ENCODE results near the gene SPEM1. TPM values are rescaled to one million over a fixed set of nuclear protein-coding genes. Genes with fewer than 3 reads are reported as not detected.

Gene SPEM1
- total RNA-seq, 2 experiments from 2014 or later, result not detected

DNA sequence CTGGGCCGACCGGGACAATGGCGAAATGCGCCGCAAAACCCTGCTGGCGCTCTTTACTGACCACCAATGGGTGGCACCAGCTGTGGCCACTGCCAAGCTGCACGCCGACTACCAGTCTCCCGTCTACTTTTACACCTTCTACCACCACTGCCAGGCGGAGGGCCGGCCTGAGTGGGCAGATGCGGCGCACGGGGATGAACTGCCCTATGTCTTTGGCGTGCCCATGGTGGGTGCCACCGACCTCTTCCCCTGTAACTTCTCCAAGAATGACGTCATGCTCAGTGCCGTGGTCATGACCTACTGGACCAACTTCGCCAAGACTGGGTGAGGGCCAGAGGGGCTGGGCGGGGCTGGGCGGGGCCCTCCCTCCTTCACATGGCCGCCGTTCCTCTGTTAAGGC is 4.3 kb upstream of the SPEM1 start:
- no peak for DNase-seq
- CTCF ChIA-PET, result no interaction called here
- H3K9me3 Mint-ChIP-seq, result no peaks in the 10 kb centered on the region
- H3K27me3 Mint-ChIP-seq, result no peaks in the 10 kb centered on the region
- no peak overlapping the region for H3K4me3 Mint-ChIP-seq
- no peak overlapping the region for H3K27ac Mint-ChIP-seq
- POLR2A ChIA-PET, result no interaction called here
- no peaks in the 10 kb centered on the region for H3K4me1 Mint-ChIP-seq
- no peaks in the 10 kb centered on the region for H3K36me3 Mint-ChIP-seq (ENCODE audit: low read depth)

DNA sequence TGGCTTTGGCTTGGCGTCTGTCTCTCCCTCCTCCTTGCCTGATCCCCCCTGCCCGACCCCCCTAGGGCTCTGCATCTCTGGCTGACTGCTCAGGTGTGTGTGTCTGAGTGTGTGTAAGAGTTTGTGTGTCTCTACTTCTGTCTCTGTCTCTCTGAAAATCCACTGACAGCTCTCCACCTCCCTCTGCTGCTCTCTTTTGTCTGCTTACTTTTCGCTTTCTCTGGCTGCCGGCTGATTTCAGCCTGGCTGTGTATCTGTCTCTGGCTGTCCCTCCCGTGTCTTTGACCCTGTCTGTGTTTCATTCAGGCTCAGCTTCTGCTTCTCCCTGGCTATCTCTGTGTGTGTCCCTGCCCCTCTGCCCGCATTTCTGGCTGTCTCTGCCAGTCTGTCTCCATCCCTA is 3.8 kb upstream of the SPEM1 start:
- CTCF ChIA-PET, result interaction anchor here (1.5 kb wide), 1 partner anchor 144 kb away, joined by 4 read pairs; no protein-coding TSS in a partner anchor
- Mint-ChIP-seq H3K36me3 (ENCODE audit: low read depth) (no peaks in the 10 kb centered on the region), H3K4me3 (no peak overlapping the region), H3K27ac (peak overlapping the region; percentile 34), H3K9me3 (no peaks in the 10 kb centered on the region), H3K4me1 (no peaks in the 10 kb centered on the region), H3K27me3 (no peaks in the 10 kb centered on the region)
- DNase-seq, result no peak
- POLR2A ChIA-PET, result interaction anchor here (0.6 kb wide), 1 partner anchor 54 kb away, joined by 5 read pairs; no protein-coding TSS in a partner anchor

DNA sequence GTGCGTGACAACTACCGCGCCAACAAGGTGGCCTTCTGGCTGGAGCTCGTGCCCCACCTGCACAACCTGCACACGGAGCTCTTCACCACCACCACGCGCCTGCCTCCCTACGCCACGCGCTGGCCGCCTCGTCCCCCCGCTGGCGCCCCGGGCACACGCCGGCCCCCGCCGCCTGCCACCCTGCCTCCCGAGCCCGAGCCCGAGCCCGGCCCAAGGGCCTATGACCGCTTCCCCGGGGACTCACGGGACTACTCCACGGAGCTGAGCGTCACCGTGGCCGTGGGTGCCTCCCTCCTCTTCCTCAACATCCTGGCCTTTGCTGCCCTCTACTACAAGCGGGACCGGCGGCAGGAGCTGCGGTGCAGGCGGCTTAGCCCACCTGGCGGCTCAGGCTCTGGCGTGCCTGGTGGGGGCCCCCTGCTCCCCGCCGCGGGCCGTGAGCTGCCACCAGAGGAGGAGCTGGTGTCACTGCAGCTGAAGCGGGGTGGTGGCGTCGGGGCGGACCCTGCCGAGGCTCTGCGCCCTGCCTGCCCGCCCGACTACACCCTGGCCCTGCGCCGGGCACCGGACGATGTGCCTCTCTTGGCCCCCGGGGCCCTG is 3.0 kb upstream of the SPEM1 start:
- no peak overlapping the region for H3K4me3 Mint-ChIP-seq
- CTCF ChIA-PET, result interaction anchor here (1.5 kb wide), 1 partner anchor 143 kb away, joined by 4 read pairs; no protein-coding TSS in a partner anchor
- H3K9me3 Mint-ChIP-seq, result no peaks in the 10 kb centered on the region
- no peaks in the 10 kb centered on the region for H3K27me3 Mint-ChIP-seq
- H3K4me1 Mint-ChIP-seq, result no peaks in the 10 kb centered on the region
- no peak for DNase-seq
- no peak overlapping the region for H3K27ac Mint-ChIP-seq
- POLR2A ChIA-PET, result interaction anchor here (0.6 kb wide), 1 partner anchor 54 kb away, joined by 5 read pairs; no protein-coding TSS in a partner anchor
- H3K36me3 Mint-ChIP-seq (ENCODE audit: low read depth), result no peaks in the 10 kb centered on the region

DNA sequence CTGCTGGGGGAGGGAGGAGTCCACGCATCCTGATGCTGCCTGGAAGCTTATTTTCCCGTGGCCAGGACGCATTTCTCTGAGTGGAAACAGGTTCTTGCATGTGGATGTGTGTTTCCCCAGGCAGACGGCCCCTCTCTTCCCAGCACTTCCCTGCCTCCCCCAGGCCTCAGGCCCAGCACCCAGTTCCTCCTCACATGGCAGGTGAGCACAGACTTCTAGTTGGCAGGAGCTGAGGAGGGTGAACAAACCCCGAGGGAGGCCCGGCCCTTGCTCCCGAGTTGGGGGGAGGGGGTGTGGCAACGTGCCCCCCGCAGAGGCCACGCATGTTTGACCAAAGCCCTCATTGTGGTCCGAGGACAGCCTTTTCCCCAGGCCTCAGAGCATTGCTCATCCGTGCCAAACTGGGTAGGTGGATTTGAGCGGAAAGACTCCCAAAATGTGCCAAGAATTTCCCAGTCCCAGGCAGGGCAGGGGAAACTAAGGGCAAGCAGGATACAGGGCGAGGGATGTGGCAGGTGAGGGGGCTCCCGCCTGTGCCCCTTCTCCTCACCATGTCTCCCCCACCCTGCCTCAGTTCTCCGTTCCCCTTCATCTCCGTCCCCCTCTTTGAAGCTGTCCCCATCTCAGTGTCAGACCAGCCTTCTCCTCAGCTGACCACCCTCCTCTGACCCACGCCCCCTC is 1.5 kb upstream of the SPEM1 start:
- Mint-ChIP-seq H3K36me3 (ENCODE audit: low read depth) (no peaks in the 10 kb centered on the region), H3K4me1 (no peaks in the 10 kb centered on the region), H3K27me3 (no peaks in the 10 kb centered on the region), H3K9me3 (no peaks in the 10 kb centered on the region), H3K4me3 (no peak overlapping the region), H3K27ac (no peak overlapping the region)
- CTCF ChIA-PET, result interaction anchor here (1.7 kb wide), 1 partner anchor 12 kb away, joined by 3 read pairs; no protein-coding TSS in a partner anchor
- DNase-seq, result no peak
- POLR2A ChIA-PET, result no interaction called here

DNA sequence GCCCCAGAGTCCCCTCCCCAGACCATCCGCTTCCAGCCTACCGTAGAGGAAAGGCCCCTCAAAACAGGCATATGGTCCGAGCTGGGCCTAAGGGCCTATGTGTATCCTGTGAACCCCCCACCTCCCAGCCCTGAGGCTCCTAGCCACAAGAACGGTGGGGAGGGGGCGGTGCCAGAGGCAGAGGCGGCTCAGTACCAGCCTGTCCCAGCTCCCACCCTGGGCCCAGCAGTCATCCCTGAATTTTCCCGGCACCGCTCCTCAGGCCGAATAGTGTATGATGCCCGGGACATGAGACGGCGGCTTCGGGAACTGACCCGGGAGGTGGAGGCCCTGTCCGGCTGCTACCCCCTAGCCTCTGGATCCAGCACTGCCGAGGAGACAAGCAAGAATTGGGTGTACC is 1.1 kb downstream of the SPEM1 start:
- no peak overlapping the region for H3K27ac Mint-ChIP-seq
- DNase-seq, result no peak
- H3K27me3 Mint-ChIP-seq, result no peaks in the 10 kb centered on the region
- no peaks in the 10 kb centered on the region for H3K9me3 Mint-ChIP-seq
- H3K4me1 Mint-ChIP-seq, result no peaks in the 10 kb centered on the region
- no peak overlapping the region for H3K4me3 Mint-ChIP-seq
- POLR2A ChIA-PET, result no interaction called here
- CTCF ChIA-PET, result interaction anchor here (2.5 kb wide), 1 partner anchor 15 kb away, joined by 12 read pairs; the partner anchor contains the start of gene TMEM102
- no peaks in the 10 kb centered on the region for H3K36me3 Mint-ChIP-seq (ENCODE audit: low read depth)

DNA sequence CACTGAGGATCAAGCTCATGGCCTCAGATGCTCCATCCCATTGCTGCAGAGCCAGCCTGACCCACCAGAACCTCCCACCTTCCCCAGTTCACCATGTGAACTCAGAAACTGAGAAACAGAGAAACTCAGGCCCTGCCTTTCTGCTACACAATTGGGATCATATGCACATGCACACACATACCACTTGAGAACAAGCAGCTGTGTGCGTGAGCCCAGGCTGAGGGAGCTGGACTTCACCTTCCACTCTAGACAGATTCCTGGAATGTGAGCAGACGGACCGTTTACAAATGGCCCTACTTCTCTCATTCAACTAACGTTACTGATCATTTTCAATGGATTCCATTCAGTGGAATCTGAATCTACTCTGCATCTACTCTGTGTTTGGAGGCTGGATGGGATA is 3.6 kb downstream of the SPEM1 start:
- ChIA-PET CTCF (no interaction called here), POLR2A (no interaction called here)
- no peak for DNase-seq
- H3K9me3 Mint-ChIP-seq, result no peaks in the 10 kb centered on the region
- H3K4me3 Mint-ChIP-seq, result no peak overlapping the region
- no peaks in the 10 kb centered on the region for H3K36me3 Mint-ChIP-seq (ENCODE audit: low read depth)
- no peaks in the 10 kb centered on the region for H3K4me1 Mint-ChIP-seq
- peak overlapping the region; percentile 31 for H3K27ac Mint-ChIP-seq
- no peaks in the 10 kb centered on the region for H3K27me3 Mint-ChIP-seq

DNA sequence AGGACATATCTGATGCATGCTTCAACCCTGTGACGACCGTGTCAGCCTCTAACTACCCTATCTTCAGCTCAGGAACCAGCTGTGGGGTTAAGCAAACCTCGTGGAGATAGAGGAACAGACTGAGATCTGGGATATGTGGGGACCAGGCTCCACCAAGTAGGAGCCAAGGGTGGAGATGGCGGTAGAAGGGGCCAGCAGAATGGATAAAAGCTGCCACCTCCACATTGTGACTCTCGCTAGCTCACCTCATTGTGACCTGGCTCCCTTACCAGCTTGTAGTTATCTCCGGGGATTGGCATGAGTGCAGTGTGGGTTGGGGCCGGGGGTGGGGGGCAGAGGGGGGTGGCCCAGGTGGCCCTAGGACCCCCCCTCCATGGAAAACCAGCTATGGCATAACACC is 5.2 kb downstream of the SPEM1 start, which contains the start of gene SPEM2:
TSS of gene SPEM2 (plus strand) at position 301 of the 400 bp plus-strand sequence. CDS start at position 374, 73 bp downstream.
- H3K36me3 Mint-ChIP-seq (ENCODE audit: low read depth), result no peaks in the 10 kb centered on the region
- CTCF ChIA-PET, result interaction anchor here (1.2 to 1.4 kb wide), 2 partner anchors 12 to 70 kb away, joined by 3 to 4 read pairs; no protein-coding TSS in a partner anchor
- POLR2A ChIA-PET, result no interaction called here
- DNase-seq, result no peak
- no peak within 1 kb of the TSS for H3K4me3 Mint-ChIP-seq
- no peaks in the 10 kb centered on the region for H3K27me3 Mint-ChIP-seq
- no peaks in the 10 kb centered on the region for H3K4me1 Mint-ChIP-seq
- H3K27ac Mint-ChIP-seq, result peak within 1 kb of the TSS; percentile 57
- no peaks in the 10 kb centered on the region for H3K9me3 Mint-ChIP-seq

DNA sequence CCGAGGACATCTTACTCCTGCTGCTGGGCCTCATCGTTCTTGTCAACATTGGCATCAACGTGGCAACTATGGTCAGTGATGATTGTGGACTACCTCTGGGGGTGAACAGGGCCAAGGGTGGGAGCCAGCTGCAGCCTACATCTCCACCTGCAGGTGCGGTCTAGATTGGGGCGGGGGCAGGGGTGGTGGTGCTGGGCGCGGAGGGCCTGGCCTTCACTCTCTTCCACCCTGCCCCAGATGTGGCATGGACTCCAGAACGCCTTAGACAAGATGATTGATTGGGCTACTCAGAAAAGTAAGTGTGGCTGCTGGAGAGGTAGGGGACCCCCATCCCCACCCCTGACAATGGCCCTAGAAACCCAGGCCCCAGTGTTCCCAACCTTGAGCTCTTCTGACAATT is 5.6 kb downstream of the SPEM1 start:
- no peaks in the 10 kb centered on the region for H3K4me1 Mint-ChIP-seq
- no peaks in the 10 kb centered on the region for H3K36me3 Mint-ChIP-seq (ENCODE audit: low read depth)
- H3K9me3 Mint-ChIP-seq, result no peaks in the 10 kb centered on the region
- ChIA-PET CTCF (interaction anchor here (1.2 to 1.4 kb wide), 2 partner anchors 12 to 70 kb away, joined by 3 to 4 read pairs; no protein-coding TSS in a partner anchor), POLR2A (no interaction called here)
- H3K4me3 Mint-ChIP-seq, result no peak overlapping the region
- no peaks in the 10 kb centered on the region for H3K27me3 Mint-ChIP-seq
- H3K27ac Mint-ChIP-seq, result peak overlapping the region; percentile 57
- no peak for DNase-seq

DNA sequence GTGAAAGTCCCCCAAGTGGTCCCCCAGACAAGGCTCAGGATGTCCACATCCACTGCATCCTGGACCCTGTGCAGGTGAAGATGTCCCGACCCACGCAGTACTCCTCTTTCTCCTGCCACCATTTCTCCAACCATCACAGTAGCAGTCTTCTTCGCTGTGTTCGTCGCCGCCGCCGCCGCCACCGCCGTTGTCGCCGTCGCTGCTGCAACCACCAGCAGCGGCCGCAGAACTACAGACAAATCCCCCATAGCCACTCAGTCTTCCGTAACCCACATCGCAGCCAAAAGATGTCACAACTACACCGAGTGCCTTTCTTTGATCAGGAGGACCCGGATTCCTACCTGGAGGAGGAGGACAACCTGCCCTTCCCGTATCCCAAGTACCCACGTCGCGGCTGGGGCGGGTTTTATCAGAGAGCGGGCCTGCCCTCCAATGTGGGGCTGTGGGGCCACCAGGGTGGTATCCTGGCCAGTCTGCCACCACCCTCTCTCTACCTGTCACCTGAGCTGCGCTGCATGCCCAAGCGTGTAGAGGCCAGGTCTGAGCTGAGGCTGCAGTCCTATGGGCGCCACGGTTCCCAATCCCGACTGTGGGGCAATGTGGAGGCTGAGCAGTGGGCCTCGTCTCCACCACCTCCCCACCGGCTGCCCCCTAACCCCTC is 6.2 kb downstream of the SPEM1 start:
- CTCF ChIA-PET, result interaction anchor here (1.0 to 2.1 kb wide), 2 partner anchors 10 to 70 kb away, joined by 3 to 8 read pairs; no protein-coding TSS in a partner anchor
- no peaks in the 10 kb centered on the region for H3K27me3 Mint-ChIP-seq
- H3K9me3 Mint-ChIP-seq, result no peaks in the 10 kb centered on the region
- no peak overlapping the region for H3K4me3 Mint-ChIP-seq
- peak overlapping the region; percentile 57 for H3K27ac Mint-ChIP-seq
- H3K4me1 Mint-ChIP-seq, result no peaks in the 10 kb centered on the region
- POLR2A ChIA-PET, result no interaction called here
- H3K36me3 Mint-ChIP-seq (ENCODE audit: low read depth), result no peaks in the 10 kb centered on the region
- no peak for DNase-seq

DNA sequence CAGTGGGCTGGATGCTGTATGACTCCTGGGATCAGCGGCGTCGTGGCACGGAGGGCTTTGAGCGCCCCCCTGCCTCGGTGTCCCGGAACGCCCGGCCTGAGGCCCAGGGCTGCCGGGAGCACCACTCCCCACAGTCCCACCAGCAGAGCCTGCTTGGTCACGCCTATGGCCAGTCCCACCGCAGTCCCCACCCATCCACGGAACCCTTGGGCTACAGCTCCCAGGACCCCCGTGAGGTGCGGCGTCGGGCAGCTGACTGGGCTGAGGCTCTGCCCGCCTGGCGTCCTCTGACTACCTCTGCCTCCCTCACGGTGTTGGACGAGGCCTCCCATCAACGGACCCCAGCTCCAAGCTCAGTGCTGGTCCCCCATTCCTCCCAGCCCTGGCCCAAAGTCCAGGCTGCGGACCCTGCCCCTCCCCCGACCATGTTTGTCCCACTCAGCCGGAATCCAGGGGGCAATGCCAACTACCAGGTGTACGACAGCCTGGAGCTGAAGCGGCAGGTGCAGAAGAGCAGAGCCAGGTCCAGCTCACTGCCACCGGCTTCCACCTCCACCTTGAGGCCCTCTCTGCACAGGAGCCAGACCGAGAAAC is 6.9 kb downstream of the SPEM1 start:
- no peaks in the 10 kb centered on the region for H3K36me3 Mint-ChIP-seq (ENCODE audit: low read depth)
- H3K27me3 Mint-ChIP-seq, result no peaks in the 10 kb centered on the region
- no peak overlapping the region for H3K4me3 Mint-ChIP-seq
- POLR2A ChIA-PET, result no interaction called here
- no peaks in the 10 kb centered on the region for H3K9me3 Mint-ChIP-seq
- no peak for DNase-seq
- no peak overlapping the region for H3K27ac Mint-ChIP-seq
- H3K4me1 Mint-ChIP-seq, result no peaks in the 10 kb centered on the region
- CTCF ChIA-PET, result interaction anchor here (1.0 to 2.1 kb wide), 2 partner anchors 10 to 71 kb away, joined by 3 to 8 read pairs; no protein-coding TSS in a partner anchor

DNA sequence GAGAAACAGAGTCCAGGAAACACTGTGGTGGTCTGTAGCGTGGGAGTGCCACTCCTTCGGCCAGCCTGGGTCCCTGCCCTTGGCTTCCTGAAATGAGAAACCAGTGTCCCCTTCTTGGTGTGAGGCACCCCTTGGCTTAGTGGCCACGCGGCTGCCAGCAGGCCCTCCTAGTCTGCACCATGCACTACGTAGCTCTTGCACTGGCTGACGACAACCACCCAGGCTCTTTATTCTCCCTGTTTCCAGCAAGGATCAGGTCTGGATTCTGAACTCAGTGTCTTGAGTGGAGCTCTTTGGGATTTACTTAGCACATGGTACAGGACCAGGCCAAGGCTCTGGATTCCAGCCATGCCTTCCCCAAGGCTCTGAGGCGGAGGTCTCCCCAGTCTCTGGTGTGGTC is 7.4 kb downstream of the SPEM1 start:
- no peaks in the 10 kb centered on the region for H3K9me3 Mint-ChIP-seq
- no peak overlapping the region for H3K4me3 Mint-ChIP-seq
- DNase-seq, result no peak
- POLR2A ChIA-PET, result no interaction called here
- no peaks in the 10 kb centered on the region for H3K4me1 Mint-ChIP-seq
- no peak overlapping the region for H3K27ac Mint-ChIP-seq
- H3K36me3 Mint-ChIP-seq (ENCODE audit: low read depth), result no peaks in the 10 kb centered on the region
- CTCF ChIA-PET, result interaction anchor here (2.1 kb wide), 1 partner anchor 9 kb away, joined by 8 read pairs; no protein-coding TSS in a partner anchor
- H3K27me3 Mint-ChIP-seq, result no peaks in the 10 kb centered on the region

DNA sequence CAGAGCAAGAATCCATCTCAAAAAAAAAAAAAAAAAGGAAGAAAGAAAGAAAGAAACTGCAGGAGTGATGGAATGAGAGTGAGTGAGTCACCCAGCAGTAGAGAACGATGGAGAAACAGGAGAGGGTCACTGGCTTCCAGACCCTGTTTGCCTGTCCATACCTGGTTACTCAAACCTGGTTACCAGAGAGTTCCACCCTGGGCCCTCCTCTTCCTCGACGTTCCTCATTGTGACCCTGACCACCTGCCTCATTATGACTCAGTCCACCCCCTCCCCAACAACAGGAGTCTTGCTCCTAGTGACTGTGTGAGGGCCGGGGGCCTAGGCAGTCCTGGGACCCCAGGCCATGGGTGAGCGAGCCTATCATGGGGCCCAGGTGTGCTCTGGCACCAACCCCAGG is 8.4 kb downstream of the SPEM1 start, which contains the start of gene SPEM3:
TSS of gene SPEM3 (plus strand) at position 301 of the 400 bp plus-strand sequence. CDS start at position 347, 46 bp downstream.
- Mint-ChIP-seq H3K4me3 (no peak within 1 kb of the TSS), H3K36me3 (ENCODE audit: low read depth) (no peaks in the 10 kb centered on the region), H3K9me3 (no peaks in the 10 kb centered on the region), H3K27ac (no peak within 1 kb of the TSS), H3K27me3 (no peaks in the 10 kb centered on the region), H3K4me1 (no peaks in the 10 kb centered on the region)
- DNase-seq, result no peak
- ChIA-PET CTCF (interaction anchor here (0.7 to 1.7 kb wide), 2 partner anchors 15 to 435 kb away, joined by 3 to 4 read pairs; no protein-coding TSS in a partner anchor), POLR2A (no interaction called here)

All from activated CD4-positive, alpha-beta T cell treated with anti-CD3 and anti-CD28 coated beads, Interleukin-2, amount 10 ng/mL, durations not matched to agents 7 days and 5 days (primary cell).